HepG2 (cell line): Measurements from ENCODE around the gene AMIGO3. TPM values are rescaled to one million over a fixed set of nuclear protein-coding genes. Genes with fewer than 3 reads are reported as not detected.

ENCODE experiments used
- BRD4 ChIP-seq: sonication (generic); formaldehyde crosslinking; IDR thresholded peaks from 2 replicates; pipeline ENCODE4 v1.4.0; 2020; ENCODE audit warnings: missing genetic modification reagents
- DR1 ChIP-seq: sonication (generic); formaldehyde crosslinking; IDR thresholded peaks from 2 replicates; pipeline ENCODE4 v1.8.0; 2021; ENCODE audit warnings: mild to moderate bottlenecking, missing genetic modification reagents, inconsistent platforms
- LRRFIP1 ChIP-seq: sonication (generic); formaldehyde crosslinking; conservative IDR thresholded peaks from 2 replicates; pipeline ENCODE4 v1.4.0; 2020; ENCODE audit warnings: missing genetic modification reagents
- MTA3 ChIP-seq: sonication (generic); formaldehyde crosslinking; IDR thresholded peaks from 2 replicates; pipeline ENCODE4 v1.4.0; 2020; ENCODE audit warnings: missing genetic modification reagents
- MTF2 ChIP-seq: sonication (generic); formaldehyde crosslinking; IDR thresholded peaks from 2 replicates; pipeline ENCODE4 v1.5.0; 2020; ENCODE audit warnings: missing genetic modification reagents, borderline replicate concordance
- NFATC3 ChIP-seq: sonication (generic); formaldehyde crosslinking; IDR thresholded peaks from 2 replicates; pipeline ENCODE4 v1.5.1; 2020; ENCODE audit warnings: mild to moderate bottlenecking, missing genetic modification reagents
- REPIN1 ChIP-seq: sonication (generic); formaldehyde crosslinking; IDR thresholded peaks from 2 replicates; pipeline ENCODE4 v1.8.0; 2022; ENCODE audit warnings: missing genetic modification reagents, low read depth, mild to moderate bottlenecking, borderline replicate concordance
- ZBED4 ChIP-seq: sonication (generic); formaldehyde crosslinking; IDR thresholded peaks from 2 replicates; pipeline ENCODE4 v1.4.0; 2020; ENCODE audit warnings: missing genetic modification reagents, borderline replicate concordance
- ZC3H13 ChIP-seq: sonication (generic); formaldehyde crosslinking; IDR thresholded peaks from 2 replicates; pipeline ENCODE4 v1.8.1; 2023; ENCODE audit warnings: mild to moderate bottlenecking, missing genetic modification reagents, moderate library complexity
- ZNF18 ChIP-seq: sonication (generic); formaldehyde crosslinking; IDR thresholded peaks from 2 replicates; pipeline ENCODE4 v1.8.0; 2022; ENCODE audit warnings: mild to moderate bottlenecking, missing genetic modification reagents; ENCODE audit not compliant: insufficient replicate concordance
- ZNF646 ChIP-seq: sonication (generic); formaldehyde crosslinking; IDR thresholded peaks from 2 replicates; pipeline ENCODE4 v1.9.0; 2021; ENCODE audit warnings: mild to moderate bottlenecking, missing genetic modification reagents
- ZNF781 ChIP-seq: sonication (generic); formaldehyde crosslinking; IDR thresholded peaks from 2 replicates; pipeline ENCODE4 v1.5.1; 2020; ENCODE audit warnings: borderline replicate concordance, mild to moderate bottlenecking, missing genetic modification reagents; ENCODE audit errors: not compliant biosample characterization
- polyA plus RNA-seq, 8 experiments: library from polyadenylated mRNA; depleted of rRNA in 3 of 8; stranded (reverse) in 7 of 8; unstranded in 1 of 8; fragments of >200 nt; fragmentation: Illumina TruSeq in 4 of 8; extraction: Trizol in 4 of 8; gene quantifications; 2 replicates each; pipeline versions ENCODE4 v1.2.1 to v1.2.3, GENCODE V29; 2011 to 2016; ENCODE audit warnings: low read depth in 4 of 8, missing spikeins in 1 of 8, mixed read lengths in 1 of 8; ENCODE audit not compliant: insufficient read depth in 1 of 8
- total RNA-seq, 5 experiments: library from RNA; depleted of rRNA; stranded (reverse); fragments of >200 nt; fragmentation: Illumina TruSeq; extraction: Trizol; gene quantifications; 2 replicates each; pipeline ENCODE4 v1.2.3, GENCODE V29; 2016; ENCODE audit warnings: low read depth in 1 of 5

The AMIGO3 gene
- total and polyA plus RNA-seq, 2 of the 13 experiments (the other 11 are each of a cell fraction or from before 2014, with no cell fraction given): 0.35 TPM; not detected in 1

GRCh38 chr3:49723628-49724551 lies 4.4 kb upstream of the AMIGO3 start, which contains the start of gene GMPPB (continued):
- TF ChIP-seq REPIN1 (CRISPR knock-in tag): no peak; the same call in 1 of the 2 replicates
- TF ChIP-seq NFATC3 (CRISPR knock-in tag): no peak
- no peak for TF ChIP-seq ZNF781 (CRISPR knock-in tag)
- TF ChIP-seq DR1 (CRISPR knock-in tag): peak; percentile 72; the same call in 1 of the 2 replicates
- no peak for TF ChIP-seq MTA3 (CRISPR knock-in tag)
- no peak for TF ChIP-seq ZBED4 (CRISPR knock-in tag)
- TF ChIP-seq ZNF18: no peak
- TF ChIP-seq MTF2 (CRISPR knock-in tag): no peak
- TF ChIP-seq LRRFIP1: no peak
- TF ChIP-seq BRD4 (CRISPR knock-in tag): no peak
- TF ChIP-seq ZC3H13 (CRISPR knock-in tag): peak; percentile 97
- no peak for TF ChIP-seq ZNF646 (CRISPR knock-in tag)
